Activated CD8-positive, alpha-beta memory T cell treated with anti-CD3 and anti-CD28 coated beads, Interleukin-2, amount 50 U/mL, for 4 hours (primary cell): Measurements from ENCODE around the gene CTNNBIP1.

Experiments used
- DNase-seq: peaks from one replicate; pipeline ENCODE4 v3.0.0-alpha.2; 2020

CTNNBIP1 gene

GRCh38 chr1:9903801-9904527 lies 6.1 kb downstream of the CTNNBIP1 start:
- DNase-seq: no peak

DNA sequence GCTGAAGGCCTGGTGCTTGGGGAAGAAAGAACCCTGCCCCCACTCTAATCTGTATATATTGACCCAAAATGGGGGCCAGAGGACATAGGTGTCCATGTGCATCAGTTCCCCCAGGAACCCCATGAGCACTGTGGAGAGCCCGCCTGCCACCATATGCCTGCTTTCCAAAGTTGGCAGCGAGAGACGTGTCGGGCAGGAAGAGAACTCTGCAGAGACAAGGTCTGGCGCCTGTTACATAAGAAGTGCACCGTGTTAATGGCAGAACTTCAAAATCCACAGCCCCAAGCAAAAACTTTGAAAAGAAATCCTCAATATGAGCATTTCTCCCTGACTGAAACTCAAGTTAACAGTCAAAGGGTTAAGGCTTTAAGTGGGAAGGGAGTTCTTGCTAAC lies 8.0 kb downstream of the CTNNBIP1 start:
- no peak for DNase-seq

- DNase-seq: no peak
Observed at GRCh38 chr1:9901148-9902059, 8.7 kb downstream of the CTNNBIP1 start.

DNA sequence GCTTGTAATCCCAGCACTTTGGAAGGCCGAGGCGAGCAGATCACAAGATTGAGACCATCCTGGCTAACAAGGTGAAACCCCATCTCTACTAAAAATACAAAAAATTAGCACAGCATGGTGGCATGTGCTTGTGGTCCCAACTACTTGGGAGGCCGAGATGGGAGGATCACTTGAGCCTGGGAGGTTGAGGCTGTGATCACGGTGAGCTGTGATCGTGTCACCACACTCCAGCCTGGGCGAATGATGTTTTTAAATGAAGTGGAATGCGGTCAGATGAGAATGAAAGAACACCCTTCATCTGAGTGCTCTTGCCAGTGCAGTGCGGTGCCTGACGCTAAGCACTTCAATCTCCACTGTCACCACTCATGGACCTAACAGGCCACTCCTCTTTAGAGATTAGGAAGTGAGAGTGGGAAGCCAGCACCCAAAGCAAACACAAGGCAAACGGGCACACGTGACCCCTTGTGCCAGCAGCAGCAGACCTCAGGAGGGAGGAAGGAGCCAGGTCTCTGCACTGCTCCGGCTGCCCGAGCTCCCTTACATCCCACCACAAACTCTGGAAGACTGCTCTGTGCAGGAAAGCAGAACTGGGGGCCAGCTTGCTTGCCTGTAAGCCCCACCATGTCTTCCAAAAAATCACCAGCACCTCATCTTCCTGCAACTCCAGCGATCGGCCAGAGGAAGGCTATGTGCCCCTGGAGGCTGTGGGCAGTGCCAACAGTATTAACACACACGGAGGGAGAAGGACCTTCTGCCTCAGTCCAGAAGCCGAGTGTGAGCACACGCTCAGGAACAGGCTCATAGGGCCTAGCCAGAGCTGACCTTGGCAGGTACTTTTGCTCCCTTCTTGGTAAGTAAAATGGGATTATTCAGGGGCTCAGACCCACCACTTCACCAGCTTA lies 9.7 kb downstream of the CTNNBIP1 start:
- no peak for DNase-seq

- no peak for DNase-seq
Observed at GRCh38 chr1:9894115-9894514, 16.0 kb downstream of the CTNNBIP1 start.

GRCh38 chr1:9892563-9893528 lies 17.2 kb downstream of the CTNNBIP1 start:
- DNase-seq: no peak

DNA sequence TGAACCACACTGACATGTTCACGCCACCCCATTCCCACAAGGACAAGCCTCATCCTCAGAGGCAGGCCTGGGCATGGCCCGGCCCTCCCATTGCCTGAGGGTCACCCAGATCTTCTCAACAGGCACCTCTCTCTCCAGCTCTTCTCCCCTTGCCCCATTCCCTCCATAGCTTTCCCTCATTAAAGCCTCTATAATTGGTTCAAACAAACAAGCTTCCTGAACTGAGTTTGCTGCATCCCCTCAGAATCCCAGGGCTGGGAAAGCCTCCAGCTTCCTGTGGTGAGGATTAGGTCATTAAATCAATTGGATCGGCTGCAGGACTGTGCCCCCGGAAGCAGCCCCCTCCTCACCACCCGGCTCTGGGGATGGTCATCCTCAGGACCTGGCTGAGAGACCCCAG lies 18.9 kb downstream of the CTNNBIP1 start:
- DNase-seq: no peak

DNA sequence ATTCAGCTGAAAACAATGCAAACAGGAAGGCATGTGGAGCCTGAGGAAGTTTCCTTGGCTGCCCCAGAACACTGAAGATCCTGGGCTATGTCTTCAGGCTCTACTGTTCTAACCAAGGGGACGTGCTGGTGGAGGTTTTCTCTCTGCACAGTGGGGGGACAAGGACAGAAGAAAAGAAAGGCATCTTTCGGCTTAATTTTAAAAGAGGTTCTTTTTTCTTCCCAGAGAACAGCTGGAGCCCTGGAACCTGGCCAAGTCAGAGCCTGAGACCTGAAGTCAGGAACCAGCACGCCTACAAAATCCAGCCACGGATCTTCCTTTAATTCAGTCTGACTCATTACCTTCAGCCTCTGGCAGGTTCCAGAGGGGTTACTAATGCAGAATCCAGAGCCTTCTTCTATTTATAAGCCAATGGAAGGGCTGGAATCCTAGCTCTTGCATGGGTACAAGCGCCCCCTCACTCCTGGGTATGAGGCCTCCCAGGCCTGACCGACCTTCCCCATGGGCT lies 19.8 kb downstream of the CTNNBIP1 start:
- no peak for DNase-seq

GRCh38 chr1:9889411-9889810 lies 20.7 kb downstream of the CTNNBIP1 start:
- DNase-seq: no peak

DNA sequence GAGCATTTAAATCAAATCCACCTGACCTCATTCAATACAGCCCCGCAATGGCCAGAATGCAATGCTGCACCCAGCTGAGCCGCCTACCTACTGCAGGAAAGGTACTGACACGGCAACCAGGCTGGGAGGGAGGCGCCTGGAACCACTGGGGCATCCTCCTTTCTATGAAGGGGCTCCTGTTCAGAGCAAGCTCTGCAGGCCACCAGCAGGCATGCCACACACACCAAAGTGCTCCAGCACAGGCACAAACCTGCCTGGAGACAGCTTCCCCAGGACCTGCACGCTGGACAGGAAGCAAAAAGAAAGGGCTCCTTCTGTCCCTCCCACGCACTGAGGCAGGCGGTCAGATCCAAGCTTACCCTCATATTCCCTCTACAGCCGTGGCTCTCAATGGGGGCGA lies 21.2 kb downstream of the CTNNBIP1 start:
- DNase-seq: no peak

DNA sequence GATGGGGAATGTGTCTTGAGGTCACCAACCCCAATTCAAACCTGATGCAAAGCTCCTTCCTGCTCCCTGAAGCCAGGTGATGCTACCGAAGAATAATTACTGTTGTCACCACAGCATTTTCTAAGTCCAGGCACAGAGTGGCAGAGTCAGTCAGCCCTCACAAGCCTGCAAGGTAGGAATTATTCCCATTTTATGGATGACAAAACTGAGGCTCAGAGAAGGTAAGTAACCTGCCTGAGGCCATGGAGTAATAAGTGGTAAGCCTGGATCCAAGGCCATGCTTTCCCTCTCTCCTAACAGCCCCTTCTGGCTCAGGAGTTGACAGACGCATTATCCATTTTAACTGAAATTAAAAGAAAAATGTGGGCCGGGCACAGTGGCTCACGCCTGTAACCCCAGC lies 23.0 kb downstream of the CTNNBIP1 start:
- DNase-seq: no peak

GRCh38 chr1:9886092-9886742 lies 23.9 kb downstream of the CTNNBIP1 start:
- no peak for DNase-seq

DNA sequence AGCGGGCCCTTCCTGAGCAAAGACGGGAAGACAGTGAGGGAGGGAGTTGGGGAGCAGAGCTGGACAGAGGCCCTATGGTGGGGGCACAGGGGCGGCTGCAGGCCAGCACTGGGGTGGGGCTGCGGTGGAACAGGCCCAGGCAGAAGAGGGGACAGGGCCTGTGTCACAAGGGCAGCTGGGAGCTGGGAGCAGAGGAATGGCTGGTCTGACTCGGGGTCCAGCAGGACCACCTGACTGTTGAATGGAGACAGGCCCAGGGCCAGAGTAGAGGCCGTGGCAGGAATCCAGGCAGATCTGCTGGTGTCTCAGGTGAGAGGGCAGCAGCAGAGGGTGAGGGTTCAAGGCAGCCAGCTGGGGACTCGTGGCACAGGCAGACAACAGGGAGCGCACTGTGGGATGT lies 25.3 kb downstream of the CTNNBIP1 start:
- DNase-seq: no peak

DNA sequence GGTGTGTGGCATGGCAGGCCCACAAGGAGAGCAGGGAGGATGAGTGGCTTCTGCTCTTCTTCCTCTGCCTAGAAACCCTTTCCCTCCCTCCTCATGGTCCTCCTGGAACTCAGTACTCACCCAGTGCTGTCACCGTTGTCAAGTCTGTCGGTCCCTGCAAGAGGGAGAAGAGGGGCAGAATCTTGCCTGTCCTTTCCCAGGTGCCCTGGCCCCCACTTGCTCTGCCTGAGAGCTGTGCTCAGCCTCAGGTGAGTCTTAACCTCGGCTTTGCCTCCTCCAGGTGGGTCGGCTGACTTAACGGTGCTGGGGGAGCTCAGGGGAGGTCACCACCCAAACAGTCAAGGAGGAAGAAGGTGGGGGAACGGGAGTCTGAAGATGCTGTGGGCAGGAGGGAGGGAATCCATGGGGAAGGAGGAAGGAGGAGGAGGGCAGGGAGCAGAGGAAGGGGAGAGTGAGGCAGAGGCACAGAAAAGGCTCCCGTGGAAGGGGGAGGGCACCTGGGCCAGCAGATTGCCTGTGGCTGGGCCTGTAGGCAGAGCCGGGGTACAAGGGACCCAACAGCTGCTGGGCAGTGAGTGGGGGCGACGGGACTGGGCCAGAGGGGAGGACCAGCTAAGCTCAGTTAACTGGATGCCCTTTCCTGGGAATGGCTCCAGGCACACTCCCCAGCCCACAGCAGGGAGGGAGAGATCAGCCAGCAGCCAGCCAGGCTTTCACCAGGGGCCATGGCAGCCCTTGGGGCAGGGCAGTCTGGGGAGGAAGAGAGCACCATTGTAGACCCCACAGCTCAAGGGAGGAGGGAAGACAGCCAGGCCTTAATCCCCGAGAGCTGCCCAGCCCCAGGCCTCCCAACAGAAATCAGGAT lies 26.3 kb downstream of the CTNNBIP1 start:
- DNase-seq: no peak

- DNase-seq: no peak
Observed at GRCh38 chr1:9882945-9883303, 27.1 kb downstream of the CTNNBIP1 start.

DNA sequence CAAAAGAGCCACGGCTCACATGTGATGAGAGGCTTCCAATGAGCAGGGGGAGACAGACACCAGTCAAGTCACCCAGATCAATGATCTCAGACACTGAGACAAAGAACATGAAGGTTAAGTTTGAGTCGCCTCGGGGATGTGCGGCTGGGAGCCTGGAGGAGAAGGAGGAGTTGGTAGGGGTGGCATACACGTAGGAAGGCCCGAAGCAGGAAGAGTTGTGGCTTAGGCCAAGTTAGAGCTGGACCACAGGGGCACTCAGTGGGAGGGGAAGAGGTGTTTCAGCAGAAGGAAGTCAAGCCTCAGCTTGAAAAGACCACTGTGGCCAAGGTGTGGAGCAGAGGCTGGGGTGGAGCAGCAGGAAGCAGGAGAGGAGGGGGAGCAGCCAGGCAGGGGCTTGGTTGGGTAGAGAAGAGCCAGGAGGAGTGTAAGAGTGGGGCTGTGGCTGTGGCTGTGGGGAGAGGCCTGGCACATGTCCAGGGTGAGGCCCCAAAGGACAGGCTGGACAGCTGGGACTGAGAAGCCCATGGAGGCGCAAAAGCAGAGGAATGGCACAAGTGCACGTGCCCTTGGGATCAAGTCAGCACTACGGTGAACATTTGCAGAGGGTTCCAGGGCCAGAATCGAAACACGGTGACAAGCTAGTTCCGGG lies 27.6 kb downstream of the CTNNBIP1 start:
- DNase-seq: no peak

- no peak for DNase-seq
Observed at GRCh38 chr1:9881838-9882249, 28.2 kb downstream of the CTNNBIP1 start.

- no peak for DNase-seq
Observed at GRCh38 chr1:9878404-9878803, 31.7 kb downstream of the CTNNBIP1 start.

DNA sequence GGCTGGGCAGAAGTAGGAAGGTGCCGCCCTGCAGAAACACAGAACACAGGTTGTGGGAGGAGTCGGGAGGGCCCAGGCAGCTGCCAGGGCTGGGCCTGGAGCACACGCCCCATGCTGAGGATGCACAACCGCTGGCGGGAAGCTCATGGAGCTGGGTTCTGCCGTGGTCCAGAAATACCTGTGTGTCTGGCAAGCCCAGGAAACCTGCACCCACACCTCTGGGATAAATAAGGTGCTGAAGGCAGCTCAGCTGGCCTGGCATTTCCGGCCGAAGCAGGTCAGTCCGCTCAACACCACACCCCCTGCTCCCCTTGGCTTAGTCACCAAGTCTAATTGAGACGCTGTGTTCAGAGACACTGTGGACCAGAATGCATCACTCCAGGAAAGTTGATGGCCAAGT lies 32.1 kb downstream of the CTNNBIP1 start:
- no peak for DNase-seq

GRCh38 chr1:9875636-9876000 lies 34.5 kb downstream of the CTNNBIP1 start:
- DNase-seq: no peak
